Transverse colon (tissue), 4 donors: ENCODE results near the gene HECW1. TPM values are rescaled to one million over a fixed set of nuclear protein-coding genes. Genes with fewer than 3 reads are reported as not detected.

Source experiments
- DNase-seq: peaks from one replicate; pipeline ENCODE4 v3.0.0-alpha.2; 2019
- H3K27ac ChIP-seq, 4 donors: fragments of 200-600 bp; sonication (generic); 2 replicates each; pipeline ENCODE4 v1.5.1; 2016 to 2018; ENCODE audit warnings: inconsistent platforms in 4 of 4
- H3K27me3 ChIP-seq: fragments of 200-600 bp; sonication (generic); 2 replicates; pipeline ENCODE4 v1.5.1; 2017; ENCODE audit warnings: inconsistent platforms
- H3K36me3 ChIP-seq, 4 donors: fragments of 200-600 bp; sonication (generic); 2 replicates each; pipeline ENCODE4 v1.5.1; 2017 to 2019; ENCODE audit warnings: inconsistent platforms in 4 of 4
- H3K4me1 ChIP-seq, 4 donors: fragments of 200-600 bp; sonication (generic); 2 replicates each; pipeline ENCODE4 v1.5.1; 2017 to 2020; ENCODE audit warnings: inconsistent platforms in 4 of 4
- H3K4me3 ChIP-seq, 4 donors: fragments of 200-600 bp; sonication (generic); 1 replicate in 1 of 4; 2 replicates in 3 of 4; pipeline versions ENCODE4 v1.5.1 to v1.6.1; 2017 to 2019; ENCODE audit warnings: inconsistent platforms in 4 of 4
- H3K9me3 ChIP-seq, 2 donors: fragments of 200-600 bp; sonication (generic); 2 replicates each; pipeline ENCODE4 v1.5.1; 2017 to 2019; ENCODE audit warnings: inconsistent platforms in 2 of 2
- EP300 ChIP-seq: sonication (generic); formaldehyde crosslinking; IDR thresholded peaks from one replicate; pipeline ENCODE4 v1.6.1; 2017; ENCODE audit warnings: antibody characterized with exemption, low read depth
- POLR2A ChIP-seq: fragments of 450-650 bp; IDR thresholded peaks from one replicate; pipeline ENCODE4 v1.6.1; 2016; ENCODE audit warnings: antibody characterized with exemption, mild to moderate bottlenecking, moderate library complexity
- POLR2AphosphoS5 ChIP-seq, 3 donors: sonication (generic); formaldehyde crosslinking; IDR thresholded peaks; one replicate each; pipeline ENCODE4 v1.6.1; 2016; ENCODE audit warnings: antibody characterized with exemption in 3 of 3
- WGBS, 2 donors: methylation state at CpG; one replicate each; pipeline ENCODE4 v1.1.5; 2018; ENCODE audit warnings: low coverage in 1 of 2; 5-methylcytosine and 5-hydroxymethylcytosine counted together
- in situ Hi-C, 4 donors: fragments of 200-750 bp; cut with MboI; loops; one replicate each; pipeline versions ENCODE4 v1.15.0 to v1.15.1; 2017; ENCODE audit warnings: low sequenced_read_pairs in 3 of 4, low pct_ligation_motif_present in 1 of 4, low pct_unique_long_range_greater_than_20kb in 1 of 4
- intact Hi-C: fragments of 100-400 bp; cut with DNase I; formaldehyde crosslinking; loops from one replicate; pipeline ENCODE4 v1.15.1; 2023; ENCODE audit warnings: low total_unique reads
- total RNA-seq, 4 donors: library from RNA; depleted of rRNA; stranded (reverse); fragments of >200 nt; gene quantifications; one replicate each; pipeline ENCODE4 v1.1.0, GENCODE V29; 2016
- TF ChIP-seq, protein P1 (sequence below), 5 experiments: fragments of 200-600 bp in 3 of 5; fragments of 450-650 bp in 2 of 5; sonication (generic) in 3 of 5; IDR thresholded peaks; 1 replicate in 2 of 5; 2 replicates in 3 of 5; pipeline ENCODE4 v1.5.1; 2016 to 2017; ENCODE audit warnings: antibody characterized with exemption in 5 of 5, inconsistent platforms in 3 of 5, mild to moderate bottlenecking in 2 of 5, moderate library complexity in 1 of 5

The HECW1 gene
- total RNA-seq, 4 donors from 2014 or later, result 1.1 to 1.4 TPM; not detected in 2

DNA sequence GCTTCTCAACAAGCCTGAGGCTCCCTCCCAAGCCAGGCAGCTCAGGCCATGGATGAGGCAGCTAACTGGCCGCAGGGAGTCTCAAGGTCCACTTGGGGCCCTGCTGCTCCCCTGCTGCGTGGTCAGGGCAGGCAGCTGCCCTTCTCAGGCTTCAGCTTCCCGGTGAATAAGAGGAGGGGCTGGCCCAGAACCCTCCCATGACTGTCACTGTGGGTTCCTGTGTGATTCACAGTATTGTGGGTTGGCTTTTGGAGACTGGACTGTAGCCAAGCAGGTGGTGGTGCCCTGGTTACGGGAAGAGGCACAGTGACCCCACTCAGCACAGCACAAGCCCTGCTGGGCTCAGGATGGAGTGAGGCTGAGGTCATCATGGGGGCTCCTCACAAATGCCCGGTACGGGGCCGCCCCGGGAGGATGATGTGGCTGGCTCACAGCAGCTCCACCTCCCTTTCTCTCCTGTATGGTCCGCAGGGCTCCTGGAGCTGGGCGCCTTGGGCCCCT is 189.8 kb downstream of the HECW1 start:
- TF ChIP-seq, protein P1, sequence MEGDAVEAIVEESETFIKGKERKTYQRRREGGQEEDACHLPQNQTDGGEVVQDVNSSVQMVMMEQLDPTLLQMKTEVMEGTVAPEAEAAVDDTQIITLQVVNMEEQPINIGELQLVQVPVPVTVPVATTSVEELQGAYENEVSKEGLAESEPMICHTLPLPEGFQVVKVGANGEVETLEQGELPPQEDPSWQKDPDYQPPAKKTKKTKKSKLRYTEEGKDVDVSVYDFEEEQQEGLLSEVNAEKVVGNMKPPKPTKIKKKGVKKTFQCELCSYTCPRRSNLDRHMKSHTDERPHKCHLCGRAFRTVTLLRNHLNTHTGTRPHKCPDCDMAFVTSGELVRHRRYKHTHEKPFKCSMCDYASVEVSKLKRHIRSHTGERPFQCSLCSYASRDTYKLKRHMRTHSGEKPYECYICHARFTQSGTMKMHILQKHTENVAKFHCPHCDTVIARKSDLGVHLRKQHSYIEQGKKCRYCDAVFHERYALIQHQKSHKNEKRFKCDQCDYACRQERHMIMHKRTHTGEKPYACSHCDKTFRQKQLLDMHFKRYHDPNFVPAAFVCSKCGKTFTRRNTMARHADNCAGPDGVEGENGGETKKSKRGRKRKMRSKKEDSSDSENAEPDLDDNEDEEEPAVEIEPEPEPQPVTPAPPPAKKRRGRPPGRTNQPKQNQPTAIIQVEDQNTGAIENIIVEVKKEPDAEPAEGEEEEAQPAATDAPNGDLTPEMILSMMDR (IDR thresholded peaks at IDR 0.05), result no peak
- no peak for TF ChIP-seq POLR2A
- TF ChIP-seq POLR2AphosphoS5 (IDR thresholded peaks at IDR 0.05), result no peak
- TF ChIP-seq EP300, result no peak
- H3K4me3 ChIP-seq, result no peak overlapping the region
- no peak for DNase-seq
- no peaks in the 10 kb centered on the region for H3K4me1 ChIP-seq
- no peaks in the 10 kb centered on the region for H3K36me3 ChIP-seq
- in situ Hi-C loops, result no loop called here
- WGBS, 2 donors, result 66% methylated on average over 10 of the region's 10 CpGs; no CpG with 5 or more reads in 1 of the 2 donors
- H3K27me3 ChIP-seq, result no peaks in the 10 kb centered on the region
- no peaks in the 10 kb centered on the region for H3K9me3 ChIP-seq
- intact Hi-C loops, result no loop called here
- H3K27ac ChIP-seq, result no peak overlapping the region

DNA sequence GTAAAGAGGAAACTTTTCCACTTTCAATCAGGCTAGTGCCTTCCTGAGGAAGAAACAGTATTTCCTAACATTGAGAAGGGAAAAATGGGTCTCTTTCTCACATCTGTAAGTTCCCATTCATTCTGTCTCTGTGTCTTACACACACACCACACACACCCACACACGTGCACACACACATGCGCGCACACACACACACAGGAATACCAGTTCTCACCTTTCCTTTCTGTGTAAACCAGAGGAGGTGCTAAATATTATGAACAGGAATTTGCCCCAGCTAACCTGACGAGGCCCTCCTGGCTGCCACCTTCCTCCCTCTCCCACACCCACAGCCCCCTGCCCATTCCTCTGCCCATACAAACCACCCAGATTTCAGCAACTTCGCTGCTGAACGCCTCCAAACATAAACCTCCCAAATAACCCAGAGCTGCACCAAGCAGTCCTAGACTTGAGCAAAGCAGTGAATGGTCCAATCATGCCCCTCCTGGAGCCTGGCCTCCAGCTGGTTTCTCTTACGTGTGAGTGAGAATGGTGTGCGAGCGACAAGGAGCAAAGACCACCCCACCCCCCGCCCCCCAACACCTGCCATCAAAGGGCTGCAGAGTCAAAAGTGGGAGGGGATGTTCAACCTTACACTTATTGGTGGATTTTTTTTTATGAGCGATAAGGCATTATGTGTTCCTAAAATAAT is 190.5 kb downstream of the HECW1 start:
- Histone ChIP-seq H3K36me3 (no peaks in the 10 kb centered on the region), H3K4me3 (no peak overlapping the region), H3K4me1 (no peaks in the 10 kb centered on the region), H3K27ac (no peak overlapping the region), H3K27me3 (no peaks in the 10 kb centered on the region), H3K9me3 (no peaks in the 10 kb centered on the region)
- no peak for TF ChIP-seq EP300
- TF ChIP-seq, protein P1 (IDR thresholded peaks at IDR 0.05), result no peak
- TF ChIP-seq POLR2A, result no peak
- TF ChIP-seq POLR2AphosphoS5 (IDR thresholded peaks at IDR 0.05), result no peak
- WGBS, 2 donors, result 64 to 73% methylated on average over 7 to 11 of the region's 11 CpGs
- no peak for DNase-seq
- intact Hi-C loops, result no loop called here
- in situ Hi-C loops, result no loop called here

GRCh38 chr7:43303740-43304241 is 191.3 kb downstream of the HECW1 start:
- in situ Hi-C loops (no loop called here), intact Hi-C loops (no loop called here)
- Histone ChIP-seq H3K9me3 (no peaks in the 10 kb centered on the region), H3K4me3 (no peak overlapping the region), H3K36me3 (no peaks in the 10 kb centered on the region), H3K27me3 (no peaks in the 10 kb centered on the region), H3K4me1 (no peaks in the 10 kb centered on the region), H3K27ac (no peak overlapping the region)
- 49% methylated on average over 4 of the region's 4 CpGs; no CpG with 5 or more reads in 1 of the 2 donors for WGBS, 2 donors
- no peak for DNase-seq
- TF ChIP-seq POLR2A (no peak), POLR2AphosphoS5 (IDR thresholded peaks at IDR 0.05) (no peak), EP300 (no peak)
- TF ChIP-seq, protein P1 (IDR thresholded peaks at IDR 0.05), result no peak

- 77 to 83% methylated on average over 5 of the region's 5 CpGs for WGBS, 2 donors
- Histone ChIP-seq H3K36me3 (no peaks in the 10 kb centered on the region), H3K27me3 (no peaks in the 10 kb centered on the region), H3K9me3 (no peaks in the 10 kb centered on the region), H3K4me3 (no peak overlapping the region), H3K27ac (no peak overlapping the region), H3K4me1 (no peaks in the 10 kb centered on the region)
- intact Hi-C loops, result no loop called here
- DNase-seq, result no peak
- TF ChIP-seq, protein P1 (IDR thresholded peaks at IDR 0.05), result no peak
- TF ChIP-seq POLR2AphosphoS5 (IDR thresholded peaks at IDR 0.05) (no peak), POLR2A (no peak)
- in situ Hi-C loops, result no loop called here
Observed at GRCh38 chr7:43306404-43306803, 194.0 kb downstream of the HECW1 start.
